Measurements from ENCODE around the gene SCAPER. TPM values are rescaled to one million over a fixed set of nuclear protein-coding genes. Genes with fewer than 3 reads are reported as not detected.

The SCAPER gene
- total and polyA plus RNA-seq, 10 of the 15 experiments (the other 5 are each of a cell fraction or from before 2014, with no cell fraction given): 1.0 to 7.7 (median 3.9) TPM

GRCh38 chr15:76711351-76711827 is 193.8 kb downstream of the SCAPER start:
- CTCF ChIA-PET: no interaction called here
- in situ Hi-C loops (cut with MboI) (no loop called here), intact Hi-C loops (cut with micrococcal nuclease; ENCODE audit: unreplicated experiment) (loop anchor here (10.0 kb wide), 1 partner anchor 137 kb away; no protein-coding TSS in a partner anchor)
- SMC1A ChIA-PET (ENCODE audit: uncharacterized antibody, unreplicated experiment): no interaction called here
- H4K20me1 ChIP-seq (ENCODE audit: control insufficient read depth, insufficient read depth): no peaks in the 10 kb centered on the region
- H3K9ac ChIP-seq (ENCODE audit: control insufficient read depth, insufficient read depth, low read length): no peak overlapping the region
- BruUV-seq (replicated peaks): no TSS peak
- POLR2A ChIA-PET: no interaction called here
- no peaks in the 10 kb centered on the region for H3K79me2 ChIP-seq (ENCODE audit: control insufficient read depth, insufficient read depth, low read length)
- no peaks in the 10 kb centered on the region for H3K4me1 ChIP-seq (ENCODE audit: control insufficient read depth, insufficient read depth, low read length)
- peak overlapping the region; percentile 3; the same call in 1 of the 2 replicates for H3K27ac ChIP-seq (ENCODE audit: control insufficient read depth, insufficient read depth)
- FAIRE-seq (peak; percentile 7), DNase-seq (ENCODE audit: low read depth, low spot score) (peak; percentile 85), ATAC-seq (peak; percentile 99)
- peaks cover 5% of the 10 kb centered on the region; the same call in 2 of the 3 replicates for H3K9me3 ChIP-seq (replicated peaks; ENCODE audit: control insufficient read depth, insufficient read depth, low read length)
- RAD21 ChIA-PET (ENCODE audit: unreplicated experiment): interaction anchor here (1.0 kb wide), 1 partner anchor 10 kb away, joined by 3 read pairs; no protein-coding TSS in a partner anchor
- no peak overlapping the region for H3K4me2 ChIP-seq (ENCODE audit: control insufficient read depth, insufficient read depth)
- H3K4me3 ChIP-seq: no peak overlapping the region
- 0% methylated on average over 2 of the region's 2 CpGs for WGBS (ENCODE audit: insufficient coverage, insufficient replicate concordance, low lambda C conversion rate, missing lambda C conversion rate)
- no peaks in the 10 kb centered on the region for H3K27me3 ChIP-seq (replicated peaks in 1 of 2; ENCODE audit: control insufficient read depth in 2 of 2, insufficient read depth in 2 of 2, low read length in 1 of 2)
- no peaks in the 10 kb centered on the region for H3K36me3 ChIP-seq (ENCODE audit: control insufficient read depth in 2 of 2, insufficient read depth in 2 of 2, low read length in 1 of 2)
- H2AFZ ChIP-seq (ENCODE audit: control insufficient read depth, low read depth, low read length): no peak overlapping the region
- TF ChIP-seq MTA2 (IDR thresholded peaks at IDR 0.05; ENCODE audit: low read depth) (peak; percentile 100), ZNF384 (IDR thresholded peaks at IDR 0.05; ENCODE audit: borderline replicate concordance, low read depth, low read length) (peak; percentile 76; the same call in 1 of the 2 replicates), NFXL1 (IDR thresholded peaks at IDR 0.05; ENCODE audit: borderline replicate concordance) (no peak), TAF1 (IDR thresholded peaks at IDR 0.05; ENCODE audit: borderline replicate concordance, low read depth, low read length) (no peak), IKZF2 (IDR thresholded peaks at IDR 0.05) (peak; percentile 78 to 90), NFYB (IDR thresholded peaks at IDR 0.05; ENCODE audit: insufficient read depth, low read depth, low read length) (no peak), BRCA1 (IDR thresholded peaks at IDR 0.05; ENCODE audit: low read depth, low read length) (no peak), ZBED1 (IDR thresholded peaks at IDR 0.05; ENCODE audit: borderline replicate concordance) (no peak), KAT2A (conservative IDR thresholded peaks at IDR 0.05; ENCODE audit: control insufficient read depth, low read depth, low read length) (no peak), ZNF592 (IDR thresholded peaks at IDR 0.05) (no peak), SMAD5 (IDR thresholded peaks at IDR 0.05; ENCODE audit: low read depth) (no peak), ZNF622 (IDR thresholded peaks at IDR 0.05) (no peak), CREB1 (IDR thresholded peaks at IDR 0.05; ENCODE audit: low read depth) (no peak), DPF2 (IDR thresholded peaks at IDR 0.05) (peak; percentile 99), STAT3 (IDR thresholded peaks at IDR 0.05; ENCODE audit: low read depth, low read length) (peak; percentile 83)
- TF ChIP-seq, protein P1, sequence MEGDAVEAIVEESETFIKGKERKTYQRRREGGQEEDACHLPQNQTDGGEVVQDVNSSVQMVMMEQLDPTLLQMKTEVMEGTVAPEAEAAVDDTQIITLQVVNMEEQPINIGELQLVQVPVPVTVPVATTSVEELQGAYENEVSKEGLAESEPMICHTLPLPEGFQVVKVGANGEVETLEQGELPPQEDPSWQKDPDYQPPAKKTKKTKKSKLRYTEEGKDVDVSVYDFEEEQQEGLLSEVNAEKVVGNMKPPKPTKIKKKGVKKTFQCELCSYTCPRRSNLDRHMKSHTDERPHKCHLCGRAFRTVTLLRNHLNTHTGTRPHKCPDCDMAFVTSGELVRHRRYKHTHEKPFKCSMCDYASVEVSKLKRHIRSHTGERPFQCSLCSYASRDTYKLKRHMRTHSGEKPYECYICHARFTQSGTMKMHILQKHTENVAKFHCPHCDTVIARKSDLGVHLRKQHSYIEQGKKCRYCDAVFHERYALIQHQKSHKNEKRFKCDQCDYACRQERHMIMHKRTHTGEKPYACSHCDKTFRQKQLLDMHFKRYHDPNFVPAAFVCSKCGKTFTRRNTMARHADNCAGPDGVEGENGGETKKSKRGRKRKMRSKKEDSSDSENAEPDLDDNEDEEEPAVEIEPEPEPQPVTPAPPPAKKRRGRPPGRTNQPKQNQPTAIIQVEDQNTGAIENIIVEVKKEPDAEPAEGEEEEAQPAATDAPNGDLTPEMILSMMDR (IDR thresholded peaks at IDR 0.05 in 2 of 3, conservative IDR thresholded peaks at IDR 0.05 in 1 of 3; ENCODE audit: control insufficient read depth in 2 of 3, extremely low read depth in 1 of 3, insufficient read depth in 1 of 3, low read depth in 3 of 3, low read length in 3 of 3): no peak
- TF ChIP-seq, protein P2, sequence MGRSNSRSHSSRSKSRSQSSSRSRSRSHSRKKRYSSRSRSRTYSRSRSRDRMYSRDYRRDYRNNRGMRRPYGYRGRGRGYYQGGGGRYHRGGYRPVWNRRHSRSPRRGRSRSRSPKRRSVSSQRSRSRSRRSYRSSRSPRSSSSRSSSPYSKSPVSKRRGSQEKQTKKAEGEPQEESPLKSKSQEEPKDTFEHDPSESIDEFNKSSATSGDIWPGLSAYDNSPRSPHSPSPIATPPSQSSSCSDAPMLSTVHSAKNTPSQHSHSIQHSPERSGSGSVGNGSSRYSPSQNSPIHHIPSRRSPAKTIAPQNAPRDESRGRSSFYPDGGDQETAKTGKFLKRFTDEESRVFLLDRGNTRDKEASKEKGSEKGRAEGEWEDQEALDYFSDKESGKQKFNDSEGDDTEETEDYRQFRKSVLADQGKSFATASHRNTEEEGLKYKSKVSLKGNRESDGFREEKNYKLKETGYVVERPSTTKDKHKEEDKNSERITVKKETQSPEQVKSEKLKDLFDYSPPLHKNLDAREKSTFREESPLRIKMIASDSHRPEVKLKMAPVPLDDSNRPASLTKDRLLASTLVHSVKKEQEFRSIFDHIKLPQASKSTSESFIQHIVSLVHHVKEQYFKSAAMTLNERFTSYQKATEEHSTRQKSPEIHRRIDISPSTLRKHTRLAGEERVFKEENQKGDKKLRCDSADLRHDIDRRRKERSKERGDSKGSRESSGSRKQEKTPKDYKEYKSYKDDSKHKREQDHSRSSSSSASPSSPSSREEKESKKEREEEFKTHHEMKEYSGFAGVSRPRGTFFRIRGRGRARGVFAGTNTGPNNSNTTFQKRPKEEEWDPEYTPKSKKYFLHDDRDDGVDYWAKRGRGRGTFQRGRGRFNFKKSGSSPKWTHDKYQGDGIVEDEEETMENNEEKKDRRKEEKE (IDR thresholded peaks at IDR 0.05): no peak

Measured in GM12878 (cell line).